Upper lobe of left lung (tissue), 6 donors: ENCODE data around the gene TEX44. TPM values are rescaled to one million over a fixed set of nuclear protein-coding genes. Genes with fewer than 3 reads are reported as not detected.
"Not testable (repeated sequence)": the region's sequence is repeated elsewhere in the genome, so short reads cannot be mapped to it uniquely, and the experiment has no call there.

ENCODE experiments used
- ATAC-seq, 2 donors: fragments of 200-7000 bp; cut with Tn5 transposase; one replicate each; pipeline ENCODE4 v1.9.1; 2022; ENCODE audit warnings: mild to moderate bottlenecking in 2 of 2, moderate library complexity in 2 of 2; ENCODE audit not compliant: low FRiP score in 2 of 2
- DNase-seq, 2 donors: peaks; one replicate each; pipeline ENCODE4 v3.0.0-alpha.2; 2019 to 2020
- H3K27ac ChIP-seq, 4 donors: fragments of 200-600 bp; sonication (generic); one replicate each; pipeline ENCODE4 v1.5.1; 2016 to 2019
- H3K27me3 ChIP-seq, 4 donors: fragments of 200-600 bp; sonication (generic); one replicate each; pipeline ENCODE4 v1.5.1; 2017 to 2019
- H3K36me3 ChIP-seq, 4 donors: fragments of 200-600 bp; sonication (generic); one replicate each; pipeline ENCODE4 v1.5.1; 2016 to 2019
- H3K4me1 ChIP-seq, 4 donors: fragments of 200-600 bp; sonication (generic); one replicate each; pipeline ENCODE4 v1.5.1; 2018 to 2019
- H3K4me3 ChIP-seq, 4 donors: fragments of 200-600 bp; sonication (generic); one replicate each; pipeline ENCODE4 v1.5.1; 2017 to 2019; ENCODE audit warnings: mild to moderate bottlenecking in 2 of 4, moderate library complexity in 1 of 4
- H3K9me3 ChIP-seq, 4 donors: fragments of 200-600 bp; sonication (generic); one replicate each; pipeline ENCODE4 v1.5.1; 2018 to 2019
- CTCF ChIP-seq, 6 experiments: fragments of 450-650 bp in 4 of 6; fragments of 200-600 bp in 2 of 6; sonication (generic) in 2 of 6; IDR thresholded peaks; one replicate each; pipeline ENCODE4 v1.5.1; 2016 to 2019; ENCODE audit warnings: antibody characterized with exemption in 6 of 6
- EP300 ChIP-seq, 4 donors: sonication (generic); formaldehyde crosslinking; IDR thresholded peaks; one replicate each; pipeline ENCODE4 v1.5.1; 2017; ENCODE audit warnings: antibody characterized with exemption in 4 of 4, control low read depth in 2 of 4
- POLR2A ChIP-seq, 4 donors: fragments of 450-650 bp; IDR thresholded peaks; one replicate each; pipeline ENCODE4 v1.5.1; 2016 to 2017; ENCODE audit warnings: antibody characterized with exemption in 4 of 4, mild to moderate bottlenecking in 2 of 4
- POLR2AphosphoS5 ChIP-seq, 2 donors: sonication (generic); formaldehyde crosslinking; IDR thresholded peaks; one replicate each; pipeline ENCODE4 v1.5.1; 2017; ENCODE audit warnings: antibody characterized with exemption in 2 of 2
- WGBS, 2 donors: methylation state at CpG; one replicate each; pipeline ENCODE4 v1.1.5; 2017 to 2018; 5-methylcytosine and 5-hydroxymethylcytosine counted together
- total RNA-seq, 6 donors: library from RNA; depleted of rRNA in 4 of 6; stranded (reverse); fragments of >200 nt in 4 of 6; gene quantifications; one replicate each; pipeline versions ENCODE4 v1.1.0 to v1.2.1, GENCODE V29; 2016 to 2021
- donor health status: DM: no; HTN: no; CAD: no; lungs with moderate emphysema.
- donor health status: DM: no; HTN: yes; CAD: no; lungs with severe emphysema.

TEX44 gene
- total RNA-seq, 6 donors from 2014 or later: not detected

- no peak for ATAC-seq
- Histone ChIP-seq H3K4me1 (no peaks in the 10 kb centered on the region), H3K9me3 (no peaks in the 10 kb centered on the region), H3K27me3 (no peaks in the 10 kb centered on the region), H3K36me3 (no peaks in the 10 kb centered on the region), H3K4me3 (no peak overlapping the region), H3K27ac (no peak overlapping the region)
- DNase-seq: no peak
- WGBS, 2 donors: 77 to 81% methylated on average over 6 of the region's 6 CpGs
- TF ChIP-seq CTCF (IDR thresholded peaks at IDR 0.05) (no peak), POLR2A (IDR thresholded peaks at IDR 0.05) (no peak), EP300 (IDR thresholded peaks at IDR 0.05) (no peak), POLR2AphosphoS5 (IDR thresholded peaks at IDR 0.05) (no peak)
These were observed 24.4 kb upstream of the TEX44 start for GRCh38 chr2:231568098-231568784.

GRCh38 chr2:231568785-231569435, 23.8 kb upstream of the TEX44 start:
- ATAC-seq (peak in 1 of 2 donors; percentile 8), DNase-seq (no peak)
- Histone ChIP-seq H3K27me3 (no peaks in the 10 kb centered on the region), H3K27ac (no peak overlapping the region), H3K36me3 (no peaks in the 10 kb centered on the region), H3K9me3 (no peaks in the 10 kb centered on the region), H3K4me3 (no peak overlapping the region), H3K4me1 (no peaks in the 10 kb centered on the region)
- TF ChIP-seq CTCF (IDR thresholded peaks at IDR 0.05) (no peak), EP300 (IDR thresholded peaks at IDR 0.05) (no peak), POLR2AphosphoS5 (IDR thresholded peaks at IDR 0.05) (no peak), POLR2A (IDR thresholded peaks at IDR 0.05) (no peak)
- WGBS, 2 donors: 79 to 90% methylated on average over 2 to 7 of the region's 7 CpGs

- H3K4me3 ChIP-seq, H3K27ac ChIP-seq, H3K4me1 ChIP-seq, H3K36me3 ChIP-seq, ATAC-seq, H3K9me3 ChIP-seq, H3K27me3 ChIP-seq, DNase-seq: not testable (repeated sequence)
- 80 to 90% methylated on average over 5 of the region's 5 CpGs for WGBS, 2 donors
These were observed 21.7 kb upstream of the TEX44 start for GRCh38 chr2:231570915-231571314.

GRCh38 chr2:231571661-231572191, 20.9 kb upstream of the TEX44 start:
- Histone ChIP-seq H3K4me3 (no peak overlapping the region), H3K4me1 (no peaks in the 10 kb centered on the region), H3K27ac (no peak overlapping the region), H3K9me3 (no peaks in the 10 kb centered on the region), H3K36me3 (no peaks in the 10 kb centered on the region), H3K27me3 (no peaks in the 10 kb centered on the region)
- no peak for ATAC-seq
- TF ChIP-seq POLR2AphosphoS5 (IDR thresholded peaks at IDR 0.05) (no peak), EP300 (IDR thresholded peaks at IDR 0.05) (no peak), POLR2A (IDR thresholded peaks at IDR 0.05) (no peak), CTCF (IDR thresholded peaks at IDR 0.05) (no peak)
- WGBS, 2 donors: 75 to 82% methylated on average over 4 of the region's 4 CpGs
- no peak for DNase-seq

- no peak overlapping the region for H3K27ac ChIP-seq
- H3K27me3 ChIP-seq: no peaks in the 10 kb centered on the region
- ATAC-seq (no peak), DNase-seq (no peak)
- H3K4me1 ChIP-seq: no peaks in the 10 kb centered on the region
- 71 to 86% methylated on average over 1 to 4 of the region's 4 CpGs for WGBS, 2 donors
- H3K36me3 ChIP-seq: no peaks in the 10 kb centered on the region
- H3K9me3 ChIP-seq: no peaks in the 10 kb centered on the region
- TF ChIP-seq POLR2AphosphoS5 (IDR thresholded peaks at IDR 0.05): no peak
- TF ChIP-seq CTCF (IDR thresholded peaks at IDR 0.05): no peak
- TF ChIP-seq POLR2A (IDR thresholded peaks at IDR 0.05): no peak
- no peak for TF ChIP-seq EP300 (IDR thresholded peaks at IDR 0.05)
- H3K4me3 ChIP-seq: no peak overlapping the region
These were observed 19.6 kb upstream of the TEX44 start for GRCh38 chr2:231573096-231573495.
